OCI-LY3 (cell line): Measurements from ENCODE around the gene MAMSTR.

Source experiments
- H2AFZ ChIP-seq: fragments of 200-600, 300-600 bp; shearing (Covaris generic); 2 replicates; pipeline ENCODE4 v1.6.0; 2014; ENCODE audit warnings: antibody characterized with exemption, low read depth, low read length
- H3K27ac ChIP-seq: fragments of 200-600, 300-600 bp; sonication (generic); 2 replicates; pipeline ENCODE4 v1.5.1; 2014; ENCODE audit warnings: mild to moderate bottlenecking, low read length, moderate library complexity, mixed read lengths
- H3K27me3 ChIP-seq: fragments of 200-600, 300-600 bp; sonication (generic); 2 replicates; pipeline ENCODE4 v1.6.1; 2014; ENCODE audit warnings: low read depth, low read length, mixed read lengths
- H3K36me3 ChIP-seq: fragments of 200-600, 300-600 bp; sonication (generic); replicated peaks from 2 replicates; pipeline ENCODE3; 2014; ENCODE audit warnings: low read depth, low read length, mixed read lengths
- H3K4me1 ChIP-seq: fragments of 300-600, 200-600 bp; sonication (generic); 2 replicates; pipeline ENCODE4 v1.6.1; 2014; ENCODE audit warnings: low read length, mixed read lengths
- H3K4me2 ChIP-seq: fragments of 200-600, 300-600 bp; sonication (generic); 2 replicates; pipeline ENCODE4 v1.6.1; 2014; ENCODE audit warnings: low read length, mixed read lengths
- H3K4me3 ChIP-seq: fragments of 300-600, 200-600 bp; sonication (generic); 2 replicates; pipeline ENCODE4 v1.5.1; 2014; ENCODE audit warnings: antibody characterized with exemption, mild to moderate bottlenecking, low read length, moderate library complexity
- H3K79me2 ChIP-seq: fragments of 300-600, 200-600 bp; shearing (Covaris generic); 2 replicates; pipeline ENCODE4 v1.6.1; 2014; ENCODE audit warnings: mild to moderate bottlenecking, low read length, mixed read lengths
- H3K9ac ChIP-seq: fragments of 300-600, 200-600 bp; shearing (Covaris generic); 2 replicates; pipeline ENCODE4 v1.6.0; 2014; ENCODE audit warnings: mild to moderate bottlenecking, low read length, moderate library complexity
- H3K9me3 ChIP-seq: fragments of 200-600, 300-600 bp; shearing (Covaris generic); 2 replicates; pipeline ENCODE4 v1.6.1; 2014; ENCODE audit warnings: low read length, mixed read lengths; ENCODE audit not compliant: insufficient read depth
- H4K20me1 ChIP-seq: fragments of 200-600, 300-600 bp; sonication (generic); 2 replicates; pipeline ENCODE4 v1.6.1; 2016; ENCODE audit warnings: low read length, mixed read lengths; ENCODE audit not compliant: insufficient read depth
- CTCF ChIP-seq: fragments of 200-600, 300-600 bp; sonication (generic); IDR thresholded peaks from 2 replicates; pipeline ENCODE4 v1.5.1; 2014; ENCODE audit warnings: antibody characterized with exemption, low read length, low read depth
- EZH2phosphoT487 ChIP-seq: fragments of 200-600 bp; shearing (Covaris generic); IDR thresholded peaks from 2 replicates; pipeline ENCODE4 v1.6.1; 2018; ENCODE audit warnings: antibody characterized with exemption, mixed run types, low read depth

MAMSTR gene

GRCh38 chr19:48708471-48708870 lies 11.1 kb downstream of the MAMSTR start:
- Histone ChIP-seq H2AFZ (no peak overlapping the region), H3K4me3 (no peak overlapping the region), H3K27me3 (no peaks in the 10 kb centered on the region), H3K27ac (no peak overlapping the region), H4K20me1 (no peaks in the 10 kb centered on the region), H3K4me2 (no peak overlapping the region), H3K4me1 (peaks cover 6% of the 10 kb centered on the region), H3K36me3 (peaks cover 6% of the 10 kb centered on the region), H3K79me2 (0 out of 2 replicates have a peak, but pooled peaks cover 6% of the 10 kb centered on the region), H3K9me3 (peaks cover 5% of the 10 kb centered on the region; the same call in 1 of the 2 replicates), H3K9ac (no peak overlapping the region)
- TF ChIP-seq EZH2phosphoT487 = no peak

DNA sequence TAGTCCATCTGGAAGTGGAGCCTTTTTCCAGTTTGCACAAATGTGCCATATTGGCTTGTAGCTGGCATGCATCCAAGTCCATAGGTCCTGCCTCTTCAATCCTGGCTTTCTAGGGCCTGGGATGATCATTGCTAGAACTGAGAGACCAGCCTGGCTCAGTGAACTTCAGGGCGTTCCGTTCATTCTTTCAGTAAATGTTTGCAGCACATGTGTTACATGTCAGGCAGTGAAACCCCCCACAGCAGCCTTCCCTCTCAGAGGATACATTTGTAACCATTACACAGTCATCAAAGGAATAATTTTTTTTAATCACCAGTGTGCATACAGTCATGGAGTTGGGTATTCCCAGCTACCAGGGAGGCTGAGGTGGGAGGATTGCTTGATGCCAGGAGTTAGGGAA lies 14.1 kb downstream of the MAMSTR start:
- H3K4me1 ChIP-seq = no peaks in the 10 kb centered on the region
- no peaks in the 10 kb centered on the region for H3K9me3 ChIP-seq
- H4K20me1 ChIP-seq = no peaks in the 10 kb centered on the region
- H3K4me2 ChIP-seq = no peak overlapping the region
- no peak overlapping the region for H3K4me3 ChIP-seq
- H3K9ac ChIP-seq = no peak overlapping the region
- H2AFZ ChIP-seq = no peak overlapping the region
- H3K27ac ChIP-seq = no peak overlapping the region
- H3K36me3 ChIP-seq = no peaks in the 10 kb centered on the region
- H3K79me2 ChIP-seq = no peaks in the 10 kb centered on the region
- H3K27me3 ChIP-seq = no peaks in the 10 kb centered on the region
- TF ChIP-seq CTCF = no peak
- TF ChIP-seq EZH2phosphoT487 = no peak

DNA sequence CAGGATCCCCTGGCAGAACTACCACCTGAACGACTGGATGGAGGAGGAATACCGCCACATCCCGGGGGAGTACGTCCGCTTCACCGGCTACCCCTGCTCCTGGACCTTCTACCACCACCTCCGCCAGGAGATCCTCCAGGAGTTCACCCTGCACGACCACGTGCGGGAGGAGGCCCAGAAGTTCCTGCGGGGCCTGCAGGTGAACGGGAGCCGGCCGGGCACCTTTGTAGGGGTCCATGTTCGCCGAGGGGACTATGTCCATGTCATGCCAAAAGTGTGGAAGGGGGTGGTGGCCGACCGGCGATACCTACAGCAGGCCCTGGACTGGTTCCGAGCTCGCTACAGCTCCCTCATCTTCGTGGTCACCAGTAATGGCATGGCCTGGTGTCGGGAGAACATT lies 16.2 kb downstream of the MAMSTR start:
- Histone ChIP-seq H3K27ac (no peak overlapping the region), H3K36me3 (no peaks in the 10 kb centered on the region), H4K20me1 (no peaks in the 10 kb centered on the region), H3K79me2 (no peaks in the 10 kb centered on the region), H3K27me3 (no peaks in the 10 kb centered on the region), H3K9ac (no peak overlapping the region), H3K9me3 (no peaks in the 10 kb centered on the region), H3K4me3 (no peak overlapping the region), H3K4me2 (no peak overlapping the region), H2AFZ (no peak overlapping the region), H3K4me1 (no peaks in the 10 kb centered on the region)
- TF ChIP-seq EZH2phosphoT487 (no peak), CTCF (no peak)

DNA sequence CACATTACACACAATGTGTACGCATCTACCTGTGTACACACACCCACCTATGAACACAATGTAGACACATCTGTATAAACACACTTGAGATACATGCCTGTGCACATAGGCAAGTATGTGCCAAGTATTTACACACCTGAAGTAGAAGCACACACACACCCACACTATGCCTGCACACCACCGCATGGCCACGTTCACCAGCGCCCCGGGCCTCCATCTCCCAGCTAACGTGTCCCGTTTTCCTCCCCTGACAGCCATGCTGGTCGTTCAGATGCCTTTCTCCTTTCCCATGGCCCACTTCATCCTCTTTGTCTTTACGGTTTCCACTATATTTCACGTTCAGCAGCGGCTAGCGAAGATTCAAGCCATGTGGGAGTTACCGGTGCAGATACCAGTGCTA lies 16.8 kb downstream of the MAMSTR start:
- H3K4me3 ChIP-seq = no peak overlapping the region
- TF ChIP-seq CTCF (no peak), EZH2phosphoT487 (no peak)
- H3K36me3 ChIP-seq = no peaks in the 10 kb centered on the region
- no peak overlapping the region for H2AFZ ChIP-seq
- H3K9me3 ChIP-seq = no peaks in the 10 kb centered on the region
- no peak overlapping the region for H3K4me2 ChIP-seq
- no peaks in the 10 kb centered on the region for H3K79me2 ChIP-seq
- H3K9ac ChIP-seq = no peak overlapping the region
- H3K27me3 ChIP-seq = no peaks in the 10 kb centered on the region
- H3K27ac ChIP-seq = no peak overlapping the region
- H3K4me1 ChIP-seq = no peaks in the 10 kb centered on the region
- H4K20me1 ChIP-seq = no peaks in the 10 kb centered on the region

DNA sequence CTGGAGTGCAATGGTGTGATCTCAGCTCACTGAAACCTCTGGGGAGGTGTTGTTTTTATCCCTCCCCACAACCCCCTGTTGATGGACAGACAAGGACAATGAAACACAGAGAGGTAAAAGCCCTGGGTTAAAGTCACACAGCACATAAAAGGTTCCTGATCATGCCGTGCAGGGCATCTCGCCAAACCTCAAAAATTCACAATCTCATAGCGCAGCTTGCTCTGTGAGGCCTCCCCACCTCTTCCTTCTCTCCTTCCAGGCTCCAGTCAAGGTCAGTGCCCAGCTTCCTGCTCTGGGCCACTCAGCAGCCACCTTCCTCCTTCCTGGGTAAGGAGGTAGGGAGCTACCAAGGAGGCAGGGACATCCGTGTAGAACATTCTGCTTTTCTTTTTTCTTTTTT lies 21.5 kb downstream of the MAMSTR start:
- no peaks in the 10 kb centered on the region for H3K36me3 ChIP-seq
- no peak overlapping the region for H2AFZ ChIP-seq
- H3K9me3 ChIP-seq = no peaks in the 10 kb centered on the region
- no peaks in the 10 kb centered on the region for H4K20me1 ChIP-seq
- H3K27me3 ChIP-seq = no peaks in the 10 kb centered on the region
- H3K27ac ChIP-seq = no peak overlapping the region
- H3K9ac ChIP-seq = no peak overlapping the region
- H3K4me1 ChIP-seq = no peaks in the 10 kb centered on the region
- H3K4me3 ChIP-seq = no peak overlapping the region
- H3K79me2 ChIP-seq = no peaks in the 10 kb centered on the region
- no peak overlapping the region for H3K4me2 ChIP-seq
- no peak for TF ChIP-seq EZH2phosphoT487
- TF ChIP-seq CTCF = no peak
